AG09319 (cell line): Measurements from ENCODE around the gene LRP4.

Experiments
- DNase-seq: peaks from one replicate; pipeline ENCODE4 v3.0.0-alpha.2; 2010; ENCODE audit warnings: low read depth; ENCODE audit errors: extremely low read depth
- CTCF ChIP-seq: IDR thresholded peaks from 2 replicates; pipeline ENCODE4 v1.5.1; 2011; ENCODE audit warnings: low read depth, mild to moderate bottlenecking, inconsistent platforms, low read length, moderate library complexity

Gene LRP4

GRCh38 chr11:46889689-46890475, 28.5 kb downstream of the LRP4 start:
- peak; percentile 84 for TF ChIP-seq CTCF
- DNase-seq = peak; percentile 40

- DNase-seq = no peak
- no peak for TF ChIP-seq CTCF
Measured at GRCh38 chr11:46889251-46889650, 29.1 kb downstream of the LRP4 start.

GRCh38 chr11:46888636-46889035, 29.7 kb downstream of the LRP4 start:
- DNase-seq = no peak
- no peak for TF ChIP-seq CTCF

- no peak for DNase-seq
- TF ChIP-seq CTCF = no peak
Measured at GRCh38 chr11:46886211-46886610, 32.1 kb downstream of the LRP4 start.

GRCh38 chr11:46879056-46879585, 39.2 kb downstream of the LRP4 start:
- no peak for DNase-seq
- TF ChIP-seq CTCF = no peak

- no peak for DNase-seq
- no peak for TF ChIP-seq CTCF
Measured at GRCh38 chr11:46877580-46877979, 40.8 kb downstream of the LRP4 start.

GRCh38 chr11:46876471-46876870, 41.9 kb downstream of the LRP4 start:
- TF ChIP-seq CTCF = no peak
- no peak for DNase-seq
